Measurements from ENCODE around the gene ABLIM3. TPM values are rescaled to one million over a fixed set of nuclear protein-coding genes. Genes with fewer than 3 reads are reported as not detected.

ABLIM3 gene
- total RNA-seq, 4 donors from 2014 or later = 4.2 to 6.5 (median 4.7) TPM

GRCh38 chr5:149174847-149175234 lies 33.5 kb downstream of the ABLIM3 start:
- H3K27me3 ChIP-seq = no peaks in the 10 kb centered on the region
- peak overlapping the region; percentile 14 to 57 (median 24) for H3K27ac ChIP-seq
- H3K36me3 ChIP-seq = no peaks in the 10 kb centered on the region

GRCh38 chr5:149175346-149176105 lies 34.2 kb downstream of the ABLIM3 start:
- Histone ChIP-seq H3K27me3 (no peaks in the 10 kb centered on the region), H3K27ac (peak overlapping the region in 3 of 4 donors; percentile 23 to 57 (median 30)), H3K36me3 (no peaks in the 10 kb centered on the region), H3K4me3 (no peak overlapping the region), H3K9me3 (no peaks in the 10 kb centered on the region), H3K4me1 (no peaks in the 10 kb centered on the region)
- in situ Hi-C loops (cut with MboI; ENCODE audit: low pct_ligation_motif_present in 1 of 4, low pct_unique_long_range_greater_than_20kb in 1 of 4, low sequenced_read_pairs in 3 of 4) = no loop called here
- intact Hi-C loops (cut with DNase I; ENCODE audit: low total_unique reads) = loop anchor here (5.0 kb wide), 1 partner anchor 1422 kb away; no protein-coding TSS in a partner anchor
- no peak for DNase-seq
- 53 to 73% methylated on average over 3 to 12 of the region's 12 CpGs for WGBS, 2 donors (ENCODE audit: low coverage in 1 of 2)
- TF ChIP-seq POLR2AphosphoS5 (IDR thresholded peaks at IDR 0.05) (no peak), CTCF (IDR thresholded peaks at IDR 0.05) (no peak), POLR2A (IDR thresholded peaks at IDR 0.05) (no peak), EP300 (IDR thresholded peaks at IDR 0.05; ENCODE audit: low read depth) (no peak)

More at GRCh38 chr5:149174847-149175234, 33.5 kb downstream of the ABLIM3 start:
- TF ChIP-seq CTCF (IDR thresholded peaks at IDR 0.05) (no peak), POLR2AphosphoS5 (IDR thresholded peaks at IDR 0.05) (no peak), POLR2A (IDR thresholded peaks at IDR 0.05) (no peak), EP300 (IDR thresholded peaks at IDR 0.05; ENCODE audit: low read depth) (no peak)
- no peak for DNase-seq
- Histone ChIP-seq H3K4me3 (no peak overlapping the region), H3K4me1 (no peaks in the 10 kb centered on the region), H3K9me3 (no peaks in the 10 kb centered on the region)
- intact Hi-C loops (cut with DNase I; ENCODE audit: low total_unique reads) = loop anchor here (5.0 kb wide), 1 partner anchor 1422 kb away; no protein-coding TSS in a partner anchor
- WGBS, 2 donors (ENCODE audit: low coverage in 1 of 2) = 91 to 100% methylated on average over 2 to 3 of the region's 3 CpGs
- in situ Hi-C loops (cut with MboI; ENCODE audit: low pct_ligation_motif_present in 1 of 4, low pct_unique_long_range_greater_than_20kb in 1 of 4, low sequenced_read_pairs in 3 of 4) = no loop called here

GRCh38 chr5:149177339-149177843 lies 36.1 kb downstream of the ABLIM3 start:
- TF ChIP-seq CTCF (IDR thresholded peaks at IDR 0.05) (no peak), POLR2A (IDR thresholded peaks at IDR 0.05) (no peak), POLR2AphosphoS5 (IDR thresholded peaks at IDR 0.05) (no peak), EP300 (IDR thresholded peaks at IDR 0.05; ENCODE audit: low read depth) (no peak)
- no peak overlapping the region for H3K4me3 ChIP-seq
- no peak for DNase-seq
- no peak overlapping the region for H3K27ac ChIP-seq
- no peaks in the 10 kb centered on the region for H3K4me1 ChIP-seq
- H3K36me3 ChIP-seq = no peaks in the 10 kb centered on the region
- in situ Hi-C loops (cut with MboI; ENCODE audit: low pct_ligation_motif_present in 1 of 4, low pct_unique_long_range_greater_than_20kb in 1 of 4, low sequenced_read_pairs in 3 of 4) = no loop called here
- intact Hi-C loops (cut with DNase I; ENCODE audit: low total_unique reads) = loop anchor here (5.0 kb wide), 1 partner anchor 1420 kb away; no protein-coding TSS in a partner anchor
- no peaks in the 10 kb centered on the region for H3K9me3 ChIP-seq
- no peaks in the 10 kb centered on the region for H3K27me3 ChIP-seq

GRCh38 chr5:149177911-149178565 lies 36.7 kb downstream of the ABLIM3 start:
- TF ChIP-seq POLR2AphosphoS5 (IDR thresholded peaks at IDR 0.05) = no peak
- TF ChIP-seq POLR2A (IDR thresholded peaks at IDR 0.05) = no peak
- no peak for TF ChIP-seq CTCF (IDR thresholded peaks at IDR 0.05)
- TF ChIP-seq EP300 (IDR thresholded peaks at IDR 0.05; ENCODE audit: low read depth) = no peak
- no peaks in the 10 kb centered on the region for H3K36me3 ChIP-seq
- in situ Hi-C loops (cut with MboI; ENCODE audit: low pct_ligation_motif_present in 1 of 4, low pct_unique_long_range_greater_than_20kb in 1 of 4, low sequenced_read_pairs in 3 of 4) = no loop called here
- no peaks in the 10 kb centered on the region for H3K9me3 ChIP-seq
- no peaks in the 10 kb centered on the region for H3K27me3 ChIP-seq
- intact Hi-C loops (cut with DNase I; ENCODE audit: low total_unique reads) = loop anchor here (5.0 kb wide), 1 partner anchor 1419 kb away; no protein-coding TSS in a partner anchor
- H3K4me1 ChIP-seq = no peaks in the 10 kb centered on the region
- no peak overlapping the region for H3K27ac ChIP-seq
- 78 to 81% methylated on average over 2 to 8 of the region's 8 CpGs for WGBS, 2 donors (ENCODE audit: low coverage in 1 of 2)
- no peak for DNase-seq
- no peak overlapping the region for H3K4me3 ChIP-seq

All from transverse colon (tissue), 4 donors.